ENCODE measurements around the gene XPO5. TPM values are rescaled to one million over a fixed set of nuclear protein-coding genes. Genes with fewer than 3 reads are reported as not detected.

XPO5 gene
- total RNA-seq, 1 donor from 2014 or later, result 32.4 TPM

DNA sequence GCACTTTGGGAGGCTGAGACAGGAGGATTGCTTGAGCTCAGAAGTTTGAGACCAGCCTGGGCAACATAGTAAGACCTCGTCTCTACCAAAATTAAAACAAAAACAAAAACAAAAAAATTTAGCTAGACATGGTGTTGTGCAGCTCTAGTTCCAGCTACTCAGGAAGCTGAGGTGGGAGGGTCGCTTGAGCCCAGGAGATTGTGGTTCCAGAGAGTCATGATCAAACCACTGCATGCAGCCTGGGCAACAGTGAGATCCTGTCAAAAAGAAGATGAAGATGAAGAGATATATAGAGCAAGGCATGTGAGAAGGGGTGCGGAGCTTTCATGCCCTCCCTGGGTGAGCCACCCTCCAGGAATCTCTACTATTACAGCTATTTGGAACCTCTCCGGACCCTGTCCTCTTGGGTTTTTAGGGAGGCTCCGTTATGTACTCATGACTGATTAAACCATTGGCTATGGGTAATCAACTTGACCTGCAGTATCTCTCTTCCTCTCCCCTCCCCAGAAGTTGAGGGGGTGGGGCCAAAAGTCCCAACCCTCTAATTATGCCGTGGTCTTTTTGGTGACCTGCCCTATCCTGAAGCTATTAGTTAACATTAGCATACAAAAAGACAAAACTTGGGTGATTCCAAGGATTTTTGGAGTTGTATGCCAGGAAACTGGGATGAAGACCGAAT, 9.2 kb upstream of the XPO5 start:
- H3K36me3 Mint-ChIP-seq (ENCODE audit: low read depth), result peaks cover 25% of the 10 kb centered on the region
- TF ChIP-seq, protein P1, sequence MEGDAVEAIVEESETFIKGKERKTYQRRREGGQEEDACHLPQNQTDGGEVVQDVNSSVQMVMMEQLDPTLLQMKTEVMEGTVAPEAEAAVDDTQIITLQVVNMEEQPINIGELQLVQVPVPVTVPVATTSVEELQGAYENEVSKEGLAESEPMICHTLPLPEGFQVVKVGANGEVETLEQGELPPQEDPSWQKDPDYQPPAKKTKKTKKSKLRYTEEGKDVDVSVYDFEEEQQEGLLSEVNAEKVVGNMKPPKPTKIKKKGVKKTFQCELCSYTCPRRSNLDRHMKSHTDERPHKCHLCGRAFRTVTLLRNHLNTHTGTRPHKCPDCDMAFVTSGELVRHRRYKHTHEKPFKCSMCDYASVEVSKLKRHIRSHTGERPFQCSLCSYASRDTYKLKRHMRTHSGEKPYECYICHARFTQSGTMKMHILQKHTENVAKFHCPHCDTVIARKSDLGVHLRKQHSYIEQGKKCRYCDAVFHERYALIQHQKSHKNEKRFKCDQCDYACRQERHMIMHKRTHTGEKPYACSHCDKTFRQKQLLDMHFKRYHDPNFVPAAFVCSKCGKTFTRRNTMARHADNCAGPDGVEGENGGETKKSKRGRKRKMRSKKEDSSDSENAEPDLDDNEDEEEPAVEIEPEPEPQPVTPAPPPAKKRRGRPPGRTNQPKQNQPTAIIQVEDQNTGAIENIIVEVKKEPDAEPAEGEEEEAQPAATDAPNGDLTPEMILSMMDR (IDR thresholded peaks at IDR 0.05), result no peak
- no peak for DNase-seq (ENCODE audit: low spot score)
- H3K4me1 Mint-ChIP-seq (ENCODE audit: low read depth), result no peaks in the 10 kb centered on the region
- H3K27ac Mint-ChIP-seq (ENCODE audit: unreplicated experiment), result peak overlapping the region; percentile 69
- H3K9me3 Mint-ChIP-seq (ENCODE audit: low read depth), result no peaks in the 10 kb centered on the region
- no peak overlapping the region for H3K4me3 Mint-ChIP-seq (ENCODE audit: unreplicated experiment)
- no peaks in the 10 kb centered on the region for H3K27me3 Mint-ChIP-seq (ENCODE audit: low read depth)

DNA sequence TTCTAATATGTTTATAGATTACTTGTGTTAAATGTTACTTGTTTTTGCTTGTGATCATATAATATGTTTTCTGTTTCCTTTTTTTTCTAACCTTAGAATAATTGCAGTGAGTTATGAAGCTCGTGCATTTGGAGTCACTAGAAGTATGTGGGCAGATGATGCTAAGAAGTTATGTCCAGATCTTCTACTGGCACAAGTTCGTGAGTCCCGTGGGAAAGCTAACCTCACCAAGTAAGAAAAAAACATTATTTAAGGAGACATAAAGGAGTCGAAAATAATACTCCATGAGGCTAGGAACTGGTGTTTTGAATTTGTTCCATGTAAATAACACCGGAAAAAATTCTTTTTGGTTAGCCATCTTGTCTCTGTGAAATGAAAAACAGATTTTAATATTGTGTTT, 7.1 kb upstream of the XPO5 start:
- H3K4me3 Mint-ChIP-seq (ENCODE audit: unreplicated experiment), result no peak overlapping the region
- TF ChIP-seq, protein P1 (IDR thresholded peaks at IDR 0.05), result no peak
- no peaks in the 10 kb centered on the region for H3K9me3 Mint-ChIP-seq (ENCODE audit: low read depth)
- H3K36me3 Mint-ChIP-seq (ENCODE audit: low read depth), result peaks cover 18% of the 10 kb centered on the region
- no peak overlapping the region for H3K27ac Mint-ChIP-seq (ENCODE audit: unreplicated experiment)
- no peak for DNase-seq (ENCODE audit: low spot score)
- no peaks in the 10 kb centered on the region for H3K27me3 Mint-ChIP-seq (ENCODE audit: low read depth)
- peaks cover 18% of the 10 kb centered on the region for H3K4me1 Mint-ChIP-seq (ENCODE audit: low read depth)

DNA sequence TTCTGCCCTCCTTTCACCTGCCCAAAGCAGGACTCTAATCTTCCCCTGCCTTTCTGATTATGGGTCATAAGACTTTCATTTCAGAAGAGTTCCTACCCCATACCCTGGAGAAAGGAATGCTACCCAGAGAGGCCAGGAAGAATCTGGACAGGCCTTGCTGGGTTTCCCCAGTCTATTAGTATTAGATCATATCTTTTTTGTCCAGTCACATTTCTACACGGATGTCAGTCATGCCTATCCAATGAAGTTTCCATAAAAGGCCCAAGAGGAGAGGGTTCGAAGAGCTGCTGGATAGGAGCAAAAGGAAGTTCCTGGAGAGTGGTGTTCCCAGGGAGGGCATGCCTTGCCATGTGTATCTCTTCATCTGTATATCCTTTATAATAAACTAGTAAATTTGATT, 3.3 kb upstream of the XPO5 start:
- no peaks in the 10 kb centered on the region for H3K9me3 Mint-ChIP-seq (ENCODE audit: low read depth)
- peaks cover 37% of the 10 kb centered on the region for H3K4me1 Mint-ChIP-seq (ENCODE audit: low read depth)
- DNase-seq (ENCODE audit: low spot score), result no peak
- peak overlapping the region; percentile 81 for H3K27ac Mint-ChIP-seq (ENCODE audit: unreplicated experiment)
- TF ChIP-seq, protein P1 (IDR thresholded peaks at IDR 0.05), result no peak
- H3K36me3 Mint-ChIP-seq (ENCODE audit: low read depth), result peaks cover 5% of the 10 kb centered on the region
- no peaks in the 10 kb centered on the region for H3K27me3 Mint-ChIP-seq (ENCODE audit: low read depth)
- H3K4me3 Mint-ChIP-seq (ENCODE audit: unreplicated experiment), result peak overlapping the region; percentile 29

GRCh38 chr6:43578748-43579147, 2.9 kb upstream of the XPO5 start:
- TF ChIP-seq, protein P1 (IDR thresholded peaks at IDR 0.05), result no peak
- Mint-ChIP-seq H3K4me1 (ENCODE audit: low read depth) (peaks cover 37% of the 10 kb centered on the region), H3K36me3 (ENCODE audit: low read depth) (peaks cover 4% of the 10 kb centered on the region), H3K27me3 (ENCODE audit: low read depth) (no peaks in the 10 kb centered on the region), H3K4me3 (ENCODE audit: unreplicated experiment) (peak overlapping the region; percentile 29), H3K27ac (ENCODE audit: unreplicated experiment) (peak overlapping the region; percentile 81), H3K9me3 (ENCODE audit: low read depth) (no peaks in the 10 kb centered on the region)
- no peak for DNase-seq (ENCODE audit: low spot score)

DNA sequence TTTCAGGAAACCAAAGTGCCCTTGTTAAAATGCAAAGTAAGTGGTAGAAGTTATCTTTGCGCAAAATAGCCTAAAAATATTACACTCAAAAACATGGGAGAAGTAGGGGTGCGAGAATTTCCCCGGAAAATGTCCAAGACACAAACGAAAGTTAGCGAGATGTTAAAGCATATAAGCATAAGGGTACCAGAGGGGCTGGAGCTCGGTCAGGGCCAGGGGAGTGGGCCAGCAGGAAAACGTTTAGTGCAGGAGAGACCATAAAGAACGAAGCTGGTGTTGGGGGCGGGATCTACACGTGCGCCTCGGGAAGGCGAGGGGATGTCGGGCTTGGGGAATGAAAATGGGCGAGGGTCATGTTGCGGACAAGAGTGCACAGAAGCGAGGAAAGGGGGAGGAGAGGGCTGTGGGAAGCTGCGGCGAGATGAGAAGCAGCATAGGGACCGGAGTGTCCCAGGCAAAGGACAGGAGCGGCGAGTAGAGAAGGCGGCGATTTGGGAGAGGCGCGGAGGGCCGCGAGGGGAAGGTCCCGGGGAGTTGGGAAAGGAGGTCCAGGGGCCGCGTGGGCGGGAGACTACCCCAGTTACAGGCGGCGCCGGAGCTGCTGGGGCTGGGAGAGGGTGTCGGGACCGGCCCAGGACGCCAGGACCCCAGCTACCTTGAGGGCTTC, 600 bp downstream of the XPO5 start:
- peak; percentile 93 for DNase-seq (ENCODE audit: low spot score)
- H3K9me3 Mint-ChIP-seq (ENCODE audit: low read depth), result no peaks in the 10 kb centered on the region
- TF ChIP-seq, protein P1 (IDR thresholded peaks at IDR 0.05), result no peak

More for the DNA sequence above, 600 bp downstream of the XPO5 start:
- peak overlapping the region; percentile 91 for H3K27ac Mint-ChIP-seq (ENCODE audit: unreplicated experiment)
- peak overlapping the region; percentile 99 for H3K4me3 Mint-ChIP-seq (ENCODE audit: unreplicated experiment)
- peaks cover 37% of the 10 kb centered on the region for H3K4me1 Mint-ChIP-seq (ENCODE audit: low read depth)
- no peaks in the 10 kb centered on the region for H3K27me3 Mint-ChIP-seq (ENCODE audit: low read depth)
- peaks cover 7% of the 10 kb centered on the region for H3K36me3 Mint-ChIP-seq (ENCODE audit: low read depth)
